Left lung (tissue), 10 donors: ENCODE results near the gene TMOD1. TPM values are rescaled to one million over a fixed set of nuclear protein-coding genes. Genes with fewer than 3 reads are reported as not detected.
A peak's percentile ranks its signal among the peaks of the same experiment; 100 is the strongest.

ENCODE experiments used
- ATAC-seq: fragments of 200-7000 bp; cut with Tn5 transposase; one replicate; pipeline ENCODE4 v1.9.1; 2020; ENCODE audit warnings: moderate library complexity
- DNase-seq, 4 donors: peaks; one replicate each; pipeline ENCODE4 v3.0.0-alpha.2; 2013 to 2020
- H3K27ac ChIP-seq, 2 donors: fragments of 200-600 bp; sonication (generic) in 1 of 2; one replicate each; pipeline versions ENCODE4 v1.5.0 to v1.8.0; 2020 to 2021
- H3K27me3 ChIP-seq, 2 donors: fragments of 200-600 bp; sonication (generic) in 1 of 2; one replicate each; pipeline versions ENCODE4 v1.5.0 to v1.8.0; 2020 to 2021
- H3K36me3 ChIP-seq, 2 donors: fragments of 200-600 bp; sonication (generic) in 1 of 2; one replicate each; pipeline versions ENCODE4 v1.5.0 to v1.8.0; 2020 to 2021
- H3K4me1 ChIP-seq, 2 donors: fragments of 200-600 bp; one replicate each; pipeline ENCODE4 v1.8.0; 2021
- H3K4me3 ChIP-seq, 2 donors: fragments of 200-600 bp; sonication (generic) in 1 of 2; one replicate each; pipeline versions ENCODE4 v1.5.0 to v1.8.0; 2020 to 2021; ENCODE audit warnings: mild to moderate bottlenecking in 1 of 2
- H3K9me3 ChIP-seq, 2 donors: fragments of 200-600 bp; sonication (generic) in 1 of 2; one replicate each; pipeline versions ENCODE4 v1.5.0 to v1.8.0; 2020 to 2021
- intact Hi-C, 2 donors: fragments of 100-400 bp; cut with DNase I; formaldehyde crosslinking; loops; one replicate each; pipeline versions ENCODE4 v1.11.2 to v1.14.2; 2022
- polyA plus RNA-seq, 6 donors: library from polyadenylated mRNA; unstranded; fragments of 120-200 nt; gene quantifications; one replicate each; pipeline ENCODE4 v1.2.1, GENCODE V29; 2013; ENCODE audit not compliant: insufficient read length in 6 of 6
- total RNA-seq, 2 donors: library from RNA; stranded (reverse); fragmentation: NEBNext Ultra II Directional; extraction: Animal tissue kit (Norgen Biotek cat#: 25700); gene quantifications; one replicate each; pipeline ENCODE4 v1.2.1, GENCODE V29; 2021
- TF ChIP-seq, protein P1 (sequence below), 2 donors: fragments of 200-600 bp; sonication (generic) in 1 of 2; IDR thresholded peaks; one replicate each; pipeline versions ENCODE4 v1.5.0 to v1.8.0; 2021; ENCODE audit warnings: antibody characterized with exemption in 2 of 2
- donor health status: DM: no; HTN: yes; CAD: no.
- donor health status: DM: no; HTN: no; CAD: no.

Gene TMOD1
- total and polyA plus RNA-seq, 8 donors = 1.1 to 6.0 (median 2.5) TPM

DNA sequence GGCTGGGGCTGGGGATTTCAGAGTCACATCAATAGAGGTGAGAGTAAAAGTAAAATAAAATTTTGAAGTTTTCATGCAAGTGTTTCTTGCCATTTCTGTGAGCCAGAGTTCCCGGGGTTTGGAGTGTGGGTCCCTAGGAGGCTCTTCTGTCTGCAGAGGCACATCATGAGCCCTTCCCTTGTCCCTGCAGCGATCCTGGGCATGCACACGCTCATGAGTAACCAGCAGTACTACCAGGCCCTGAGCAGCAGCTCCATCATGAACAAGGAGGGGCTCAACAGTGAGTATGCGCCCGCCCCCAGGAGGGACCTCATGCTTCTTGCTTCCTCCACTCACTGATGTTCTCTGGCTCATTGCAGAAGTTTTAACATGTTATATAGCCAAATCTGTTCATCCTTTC is 61.1 kb downstream of the TMOD1 start:
- DNase-seq (no peak), ATAC-seq (no peak)
- TF ChIP-seq, protein P1, sequence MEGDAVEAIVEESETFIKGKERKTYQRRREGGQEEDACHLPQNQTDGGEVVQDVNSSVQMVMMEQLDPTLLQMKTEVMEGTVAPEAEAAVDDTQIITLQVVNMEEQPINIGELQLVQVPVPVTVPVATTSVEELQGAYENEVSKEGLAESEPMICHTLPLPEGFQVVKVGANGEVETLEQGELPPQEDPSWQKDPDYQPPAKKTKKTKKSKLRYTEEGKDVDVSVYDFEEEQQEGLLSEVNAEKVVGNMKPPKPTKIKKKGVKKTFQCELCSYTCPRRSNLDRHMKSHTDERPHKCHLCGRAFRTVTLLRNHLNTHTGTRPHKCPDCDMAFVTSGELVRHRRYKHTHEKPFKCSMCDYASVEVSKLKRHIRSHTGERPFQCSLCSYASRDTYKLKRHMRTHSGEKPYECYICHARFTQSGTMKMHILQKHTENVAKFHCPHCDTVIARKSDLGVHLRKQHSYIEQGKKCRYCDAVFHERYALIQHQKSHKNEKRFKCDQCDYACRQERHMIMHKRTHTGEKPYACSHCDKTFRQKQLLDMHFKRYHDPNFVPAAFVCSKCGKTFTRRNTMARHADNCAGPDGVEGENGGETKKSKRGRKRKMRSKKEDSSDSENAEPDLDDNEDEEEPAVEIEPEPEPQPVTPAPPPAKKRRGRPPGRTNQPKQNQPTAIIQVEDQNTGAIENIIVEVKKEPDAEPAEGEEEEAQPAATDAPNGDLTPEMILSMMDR (IDR thresholded peaks at IDR 0.05) = no peak
- Histone ChIP-seq H3K4me3 (no peak overlapping the region), H3K27ac (no peak overlapping the region), H3K27me3 (no peaks in the 10 kb centered on the region), H3K9me3 (no peaks in the 10 kb centered on the region), H3K4me1 (peaks cover 6 to 16% of the 10 kb centered on the region in 2 donors), H3K36me3 (no peaks in the 10 kb centered on the region)
- intact Hi-C loops = no loop called here

DNA sequence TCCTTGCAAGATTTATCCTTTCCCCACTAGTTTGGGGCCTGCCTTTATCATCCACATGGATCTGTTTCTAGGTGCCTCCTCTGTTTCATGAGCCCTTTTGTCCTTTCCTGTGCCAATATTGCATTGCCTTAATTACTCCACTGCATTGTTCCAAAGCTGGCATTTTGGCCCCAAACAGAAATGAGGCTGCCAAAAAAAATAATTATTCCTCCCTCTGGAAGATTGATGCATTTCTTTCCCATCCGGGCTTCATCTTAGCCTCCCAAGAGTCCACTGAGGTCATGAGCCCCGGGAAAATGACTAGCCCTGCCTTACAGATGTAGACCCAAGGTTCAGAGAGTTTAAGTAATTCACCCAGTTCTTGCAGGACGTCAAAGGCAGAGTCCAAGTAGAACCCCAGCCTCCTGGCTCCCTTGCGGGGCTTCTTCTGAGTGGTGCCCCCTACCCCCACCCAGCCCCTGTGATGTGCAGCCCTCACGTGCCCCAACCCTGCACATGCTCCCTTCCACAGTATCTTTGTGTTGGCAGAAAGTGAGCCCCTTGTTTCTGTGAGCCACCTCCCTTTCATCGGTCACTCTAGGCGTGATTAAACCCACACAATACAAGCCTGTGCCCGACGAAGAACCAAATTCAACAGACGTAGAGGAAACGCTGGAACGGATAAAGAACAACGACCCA is 62.1 kb downstream of the TMOD1 start:
- Histone ChIP-seq H3K27me3 (no peaks in the 10 kb centered on the region), H3K36me3 (no peaks in the 10 kb centered on the region), H3K4me3 (no peak overlapping the region), H3K9me3 (no peaks in the 10 kb centered on the region), H3K27ac (no peak overlapping the region), H3K4me1 (peaks cover 0 to 5% of the 10 kb centered on the region in 2 donors)
- intact Hi-C loops = no loop called here
- TF ChIP-seq, protein P1 (IDR thresholded peaks at IDR 0.05) = no peak
- ATAC-seq (no peak), DNase-seq (no peak)

DNA sequence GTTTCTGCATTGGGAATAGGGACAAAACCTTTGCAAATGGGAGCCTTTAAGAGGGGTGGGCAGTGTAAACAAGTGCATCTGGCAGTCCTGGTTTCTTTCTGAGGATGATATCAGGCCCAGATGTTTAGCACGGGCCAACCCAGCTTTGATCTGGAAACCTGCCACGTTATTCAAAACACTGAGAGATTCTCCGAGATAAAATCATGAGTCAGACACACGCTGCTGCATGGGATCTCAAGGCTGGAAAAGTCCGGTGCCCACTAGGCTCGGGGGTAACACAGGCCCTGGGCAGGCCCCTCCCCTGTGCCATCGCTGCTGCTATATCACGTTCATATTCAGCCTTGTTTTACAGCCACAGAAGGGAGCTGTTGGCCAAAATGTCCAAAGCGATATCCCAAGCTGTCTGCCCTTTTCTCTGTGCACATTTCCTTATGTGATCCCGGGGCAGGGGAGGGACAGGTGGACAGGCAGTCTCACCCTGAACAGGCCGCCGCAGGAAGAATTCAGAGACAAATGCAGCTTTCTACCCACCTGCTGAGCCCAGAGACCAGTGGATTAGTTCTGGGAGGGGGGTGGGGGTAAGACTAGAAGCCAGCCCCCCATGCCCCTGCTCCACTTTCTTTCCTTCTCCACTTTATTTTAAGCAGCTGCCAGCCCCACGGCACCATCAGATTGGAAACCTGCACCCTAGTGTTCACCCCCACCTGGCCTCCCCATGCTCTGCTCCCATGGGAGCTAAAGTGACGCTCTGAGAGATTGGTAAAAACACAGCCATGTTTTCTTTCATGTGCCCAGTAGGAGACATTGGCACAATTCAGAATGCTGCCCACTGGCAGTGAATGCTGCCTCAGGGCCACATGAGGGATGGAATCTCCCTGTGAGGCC is 63.1 kb downstream of the TMOD1 start:
- Histone ChIP-seq H3K4me3 (no peak overlapping the region), H3K27ac (no peak overlapping the region), H3K9me3 (no peaks in the 10 kb centered on the region), H3K4me1 (peaks cover 0 to 3% of the 10 kb centered on the region in 2 donors), H3K36me3 (no peaks in the 10 kb centered on the region), H3K27me3 (no peaks in the 10 kb centered on the region)
- ATAC-seq (peak; percentile 56), DNase-seq (no peak)
- intact Hi-C loops = no loop called here
- TF ChIP-seq, protein P1 (IDR thresholded peaks at IDR 0.05) = no peak

DNA sequence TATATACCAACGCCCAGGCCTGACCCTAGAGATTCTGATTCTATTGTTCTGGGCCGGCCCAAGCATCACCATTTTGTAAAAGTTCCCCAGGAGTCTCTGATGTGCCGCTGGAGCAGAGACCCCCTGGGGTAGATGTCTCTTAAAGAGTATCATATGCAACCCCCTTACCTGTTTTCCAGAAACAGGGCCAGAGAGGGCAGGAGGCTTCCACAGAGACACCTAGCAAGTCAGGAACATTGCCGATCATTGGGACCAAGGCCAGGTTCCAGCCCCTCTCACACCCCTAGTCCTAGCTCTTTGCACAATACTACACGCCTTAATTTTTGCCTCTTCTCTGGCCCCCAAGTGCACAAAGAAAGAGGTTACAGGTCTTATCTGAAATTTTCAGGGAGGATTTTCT is 63.8 kb downstream of the TMOD1 start:
- TF ChIP-seq, protein P1 (IDR thresholded peaks at IDR 0.05) = no peak
- H3K27ac ChIP-seq = no peak overlapping the region
- no peak overlapping the region for H3K4me3 ChIP-seq
- peaks cover 0 to 3% of the 10 kb centered on the region in 2 donors for H3K4me1 ChIP-seq
- no peaks in the 10 kb centered on the region for H3K36me3 ChIP-seq
- H3K9me3 ChIP-seq = no peaks in the 10 kb centered on the region
- H3K27me3 ChIP-seq = no peaks in the 10 kb centered on the region
- no peak for ATAC-seq
- DNase-seq = no peak
- intact Hi-C loops = no loop called here

DNA sequence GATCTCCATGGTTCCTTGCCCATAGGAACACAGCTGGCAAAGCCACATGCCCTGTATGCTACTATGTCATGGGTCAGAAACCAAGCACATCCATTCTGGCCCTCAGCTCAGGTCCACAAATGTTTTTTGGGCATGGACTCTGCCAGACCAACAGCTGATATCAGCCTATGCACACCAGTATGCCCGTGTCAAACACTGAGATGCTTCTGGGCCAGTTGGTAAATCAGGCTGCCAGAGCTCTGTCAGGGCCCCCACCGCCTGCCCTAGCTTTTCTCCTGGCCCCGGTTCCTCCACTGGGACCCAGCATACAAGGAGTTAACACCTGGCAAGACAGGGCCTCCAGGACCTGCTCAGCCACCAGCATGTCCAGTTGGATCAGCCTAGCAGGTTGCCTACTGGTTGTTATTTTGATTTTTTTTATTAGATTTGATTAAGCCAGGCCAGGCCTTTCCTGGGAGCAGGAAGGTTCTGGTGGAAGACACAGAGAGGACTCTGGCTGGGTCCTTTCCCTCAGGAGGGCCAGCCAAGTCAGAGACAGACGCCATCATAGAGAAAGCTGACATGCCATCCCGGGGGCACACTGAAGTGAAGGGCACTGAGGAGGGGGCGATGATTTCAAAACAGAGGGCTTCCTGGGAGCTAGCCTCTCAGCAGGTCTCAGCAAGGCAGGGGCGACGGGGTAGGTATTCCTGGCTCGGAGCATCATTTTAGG is 65.9 kb downstream of the TMOD1 start:
- no peaks in the 10 kb centered on the region for H3K9me3 ChIP-seq
- TF ChIP-seq, protein P1 (IDR thresholded peaks at IDR 0.05) = no peak
- H3K27me3 ChIP-seq = no peaks in the 10 kb centered on the region
- H3K36me3 ChIP-seq = no peaks in the 10 kb centered on the region
- H3K4me3 ChIP-seq = no peak overlapping the region
- H3K4me1 ChIP-seq = peaks cover 0 to 3% of the 10 kb centered on the region in 2 donors
- DNase-seq = no peak
- H3K27ac ChIP-seq = no peak overlapping the region
- intact Hi-C loops = no loop called here
- ATAC-seq = no peak
